ENCODE results near the gene PTHLH.

GRCh38 chr12:27936196-27936595, 36.3 kb downstream of the PTHLH start:
- TF ChIP-seq CTCF (IDR thresholded peaks at IDR 0.05) (no peak), POLR2A (IDR thresholded peaks at IDR 0.05) (no peak)
